Choroid plexus epithelial cell (primary cell): Measurements from ENCODE around the gene PLPP4.

Source experiments
- DNase-seq: peaks from one replicate; pipeline ENCODE4 v3.0.0-alpha.2; 2010; ENCODE audit warnings: low read depth
- H3K4me3 ChIP-seq: 2 replicates; pipeline ENCODE4 v1.5.1; 2011; ENCODE audit warnings: low read depth, mild to moderate bottlenecking, control low read depth, low read length, moderate library complexity
- TF ChIP-seq, protein P1 (sequence below): conservative IDR thresholded peaks from 2 replicates; pipeline ENCODE4 v1.5.1; 2011; ENCODE audit warnings: low read depth, mild to moderate bottlenecking, control low read depth, inconsistent platforms, low read length, moderate library complexity

The PLPP4 gene

GRCh38 chr10:120483651-120484301 lies 26.7 kb downstream of the PLPP4 start:
- TF ChIP-seq, protein P1, sequence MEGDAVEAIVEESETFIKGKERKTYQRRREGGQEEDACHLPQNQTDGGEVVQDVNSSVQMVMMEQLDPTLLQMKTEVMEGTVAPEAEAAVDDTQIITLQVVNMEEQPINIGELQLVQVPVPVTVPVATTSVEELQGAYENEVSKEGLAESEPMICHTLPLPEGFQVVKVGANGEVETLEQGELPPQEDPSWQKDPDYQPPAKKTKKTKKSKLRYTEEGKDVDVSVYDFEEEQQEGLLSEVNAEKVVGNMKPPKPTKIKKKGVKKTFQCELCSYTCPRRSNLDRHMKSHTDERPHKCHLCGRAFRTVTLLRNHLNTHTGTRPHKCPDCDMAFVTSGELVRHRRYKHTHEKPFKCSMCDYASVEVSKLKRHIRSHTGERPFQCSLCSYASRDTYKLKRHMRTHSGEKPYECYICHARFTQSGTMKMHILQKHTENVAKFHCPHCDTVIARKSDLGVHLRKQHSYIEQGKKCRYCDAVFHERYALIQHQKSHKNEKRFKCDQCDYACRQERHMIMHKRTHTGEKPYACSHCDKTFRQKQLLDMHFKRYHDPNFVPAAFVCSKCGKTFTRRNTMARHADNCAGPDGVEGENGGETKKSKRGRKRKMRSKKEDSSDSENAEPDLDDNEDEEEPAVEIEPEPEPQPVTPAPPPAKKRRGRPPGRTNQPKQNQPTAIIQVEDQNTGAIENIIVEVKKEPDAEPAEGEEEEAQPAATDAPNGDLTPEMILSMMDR = no peak
- H3K4me3 ChIP-seq = no peak overlapping the region
- no peak for DNase-seq

DNA sequence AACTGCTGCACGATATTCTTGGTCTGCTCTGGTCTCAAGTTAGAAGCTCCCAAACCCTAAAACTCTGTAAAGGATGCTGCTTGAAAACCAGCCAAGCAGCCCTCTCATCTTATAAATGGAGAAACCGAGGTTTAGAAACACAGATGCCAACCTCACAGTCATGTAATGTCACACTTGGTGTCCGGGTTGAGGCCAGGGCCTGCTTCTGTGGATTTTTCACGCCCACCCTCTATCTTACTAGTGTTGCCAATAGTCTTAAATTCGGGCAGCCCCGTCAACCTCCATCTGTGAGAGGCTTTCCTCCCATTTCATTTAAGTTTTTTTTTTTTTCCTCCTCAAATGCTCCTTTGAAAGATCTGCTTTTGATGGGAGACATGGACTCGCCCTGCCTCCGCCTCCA lies 28.9 kb downstream of the PLPP4 start:
- TF ChIP-seq, protein P1 = no peak
- no peak overlapping the region for H3K4me3 ChIP-seq
- DNase-seq = no peak

DNA sequence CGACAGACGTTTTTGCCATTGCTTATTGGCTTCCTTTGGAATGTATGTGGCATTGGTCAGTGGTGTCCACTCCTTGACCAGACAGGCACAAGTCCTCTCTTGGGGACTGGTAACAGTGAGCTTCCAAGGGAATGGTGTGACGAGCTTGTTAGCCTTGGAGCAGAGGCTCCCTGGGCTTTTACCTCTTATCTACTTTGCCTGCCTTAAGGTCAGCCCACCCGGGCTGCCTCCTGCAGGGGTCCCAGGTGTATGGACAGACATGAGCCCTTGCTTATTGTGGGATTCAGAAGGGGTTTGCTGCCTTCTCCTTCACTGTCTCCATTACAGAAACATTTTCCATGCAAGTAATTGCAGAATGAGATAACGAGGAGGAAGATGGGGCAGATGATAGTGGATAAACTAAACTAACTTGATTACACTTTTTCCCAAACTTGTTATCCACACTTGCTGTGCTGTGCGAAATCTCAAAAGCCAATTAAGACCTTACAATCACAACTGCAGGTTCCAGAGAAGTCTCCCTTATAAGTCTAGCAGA lies 29.7 kb downstream of the PLPP4 start:
- no peak for DNase-seq
- H3K4me3 ChIP-seq = no peak overlapping the region
- TF ChIP-seq, protein P1 = no peak

- H3K4me3 ChIP-seq = no peak overlapping the region
- TF ChIP-seq, protein P1 = no peak
Measured at GRCh38 chr10:120490288-120490687, 33.3 kb downstream of the PLPP4 start.

GRCh38 chr10:120492346-120492745 lies 35.3 kb downstream of the PLPP4 start:
- TF ChIP-seq, protein P1 = no peak
- peak; percentile 54 for DNase-seq
- no peak overlapping the region for H3K4me3 ChIP-seq

More at GRCh38 chr10:120490288-120490687, 33.3 kb downstream of the PLPP4 start:
- peak; percentile 39 for DNase-seq

- H3K4me3 ChIP-seq = no peak overlapping the region
- DNase-seq = no peak
- TF ChIP-seq, protein P1 = no peak
Measured at GRCh38 chr10:120493411-120494312, 36.6 kb downstream of the PLPP4 start.
